GM23338 (cell line): Measurements from ENCODE around the gene PROZ. TPM values are rescaled to one million over a fixed set of nuclear protein-coding genes. Genes with fewer than 3 reads are reported as not detected.

Experiments
- ATAC-seq: fragments of 200-7000 bp; cut with Tn5 transposase; 3 replicates; pipeline ENCODE4 v1.9.1; 2020
- DNase-seq: peaks from one replicate; pipeline ENCODE4 v3.0.0-alpha.2; 2015; ENCODE audit warnings: low spot score
- H2AFZ ChIP-seq: fragments of 200-600 bp; sonication (generic); 2 replicates; pipeline ENCODE4 v1.8.0; 2016; ENCODE audit warnings: antibody characterized with exemption, mild to moderate bottlenecking, moderate library complexity
- H3F3A ChIP-seq: fragments of 200-600 bp; sonication (generic); replicated peaks from 2 replicates; pipeline ENCODE4 v1.8.0; 2017; ENCODE audit warnings: antibody characterized with exemption, mixed run types, low read depth
- H3K27ac ChIP-seq: fragments of 200-600 bp; sonication (generic); 2 replicates; pipeline ENCODE4 v1.6.1; 2016; ENCODE audit warnings: low read depth
- H3K27me3 ChIP-seq: fragments of 200-600 bp; sonication (generic); 2 replicates; pipeline ENCODE4 v1.8.0; 2016; ENCODE audit warnings: mild to moderate bottlenecking, mixed run types, moderate library complexity; ENCODE audit not compliant: insufficient read depth
- H3K36me3 ChIP-seq: fragments of 200-600 bp; sonication (generic); 2 replicates; pipeline ENCODE4 v1.8.0; 2016; ENCODE audit warnings: mild to moderate bottlenecking; ENCODE audit not compliant: insufficient read depth
- H3K4me1 ChIP-seq: fragments of 200-600 bp; sonication (generic); 2 replicates; pipeline ENCODE4 v1.8.0; 2016; ENCODE audit warnings: mild to moderate bottlenecking, moderate library complexity; ENCODE audit not compliant: insufficient read depth
- H3K4me2 ChIP-seq: fragments of 200-600 bp; sonication (generic); 2 replicates; pipeline ENCODE4 v1.7.1; 2017; ENCODE audit warnings: mixed run types
- H3K4me3 ChIP-seq: fragments of 200-600 bp; sonication (generic); 2 replicates; pipeline ENCODE4 v1.6.1; 2016; ENCODE audit warnings: mixed run types
- H3K79me2 ChIP-seq: fragments of 200-600 bp; sonication (generic); replicated peaks from 2 replicates; pipeline ENCODE4 v1.8.0; 2017; ENCODE audit warnings: mild to moderate bottlenecking; ENCODE audit not compliant: insufficient read depth
- H3K9me2 ChIP-seq: fragments of 200-600 bp; sonication (generic); 2 replicates; pipeline ENCODE4 v1.8.0; 2017; ENCODE audit not compliant: insufficient read depth
- H4K20me1 ChIP-seq: fragments of 200-600 bp; sonication (generic); replicated peaks from 2 replicates; pipeline ENCODE4 v1.8.0; 2017; ENCODE audit warnings: mild to moderate bottlenecking; ENCODE audit not compliant: insufficient read depth
- H3K27ac Mint-ChIP-seq: 2 replicates; pipeline ENCODE4 v1.8.0; 2020; ENCODE audit warnings: inconsistent platforms, mild to moderate bottlenecking, moderate library complexity, mixed read lengths
- H3K27me3 Mint-ChIP-seq: 3 replicates; pipeline ENCODE4 v1.8.0; 2022; ENCODE audit warnings: low read depth, mild to moderate bottlenecking, moderate library complexity, mixed read lengths, inconsistent platforms; ENCODE audit not compliant: insufficient read depth, poor library complexity
- H3K36me3 Mint-ChIP-seq: 3 replicates; pipeline ENCODE4 v1.8.0; 2021; ENCODE audit warnings: low read depth, mild to moderate bottlenecking, inconsistent platforms, moderate library complexity, mixed read lengths
- H3K4me1 Mint-ChIP-seq: 3 replicates; pipeline ENCODE4 v1.8.0; 2020; ENCODE audit warnings: mild to moderate bottlenecking, inconsistent platforms, mixed read lengths
- H3K4me3 Mint-ChIP-seq: 3 replicates; pipeline ENCODE4 v1.8.0; 2021; ENCODE audit warnings: moderate library complexity, mild to moderate bottlenecking, inconsistent platforms, mixed read lengths
- H3K9me3 Mint-ChIP-seq: 3 replicates; pipeline ENCODE4 v1.8.0; 2020; ENCODE audit warnings: moderate library complexity, mild to moderate bottlenecking, inconsistent platforms, mixed read lengths
- CREB1 ChIP-seq: fragments of 250-450 bp; sonication (Bioruptor Pico); IDR thresholded peaks from 2 replicates; pipeline ENCODE4 v1.5.0; 2020; ENCODE audit warnings: low read depth, mild to moderate bottlenecking, moderate library complexity
- EZH2phosphoT487 ChIP-seq: fragments of 200-600 bp; sonication (generic); IDR thresholded peaks from one replicate; pipeline ENCODE4 v1.8.1; 2018; ENCODE audit warnings: antibody characterized with exemption; ENCODE audit not compliant: unreplicated experiment
- JUNB ChIP-seq: IDR thresholded peaks from one replicate; pipeline ENCODE4 v1.6.1; 2016; ENCODE audit warnings: antibody characterized with exemption; ENCODE audit not compliant: unreplicated experiment
- REST ChIP-seq: IDR thresholded peaks from one replicate; pipeline ENCODE4 v1.6.1; 2018; ENCODE audit warnings: antibody characterized with exemption; ENCODE audit not compliant: unreplicated experiment
- STAT1 ChIP-seq: IDR thresholded peaks from one replicate; pipeline ENCODE4 v1.6.1; 2016; ENCODE audit warnings: antibody characterized with exemption; ENCODE audit not compliant: unreplicated experiment
- ZNF114 ChIP-seq: fragments of 250-450 bp; sonication (Bioruptor Pico); IDR thresholded peaks from 2 replicates; pipeline ENCODE4 v1.5.0; 2020; ENCODE audit warnings: mild to moderate bottlenecking, moderate library complexity
- ZNF331 ChIP-seq: fragments of 250-450 bp; sonication (Bioruptor Pico); IDR thresholded peaks from 2 replicates; pipeline ENCODE4 v1.5.0; 2020; ENCODE audit warnings: low read depth, mild to moderate bottlenecking, moderate library complexity
- polyA plus RNA-seq: library from polyadenylated mRNA; unstranded; fragments of >200 nt; fragmentation: Nextera tagmentation; extraction: Ambion mirVana; gene quantifications from 2 replicates; pipeline ENCODE4 v1.2.1, GENCODE V29; 2016
- total RNA-seq: library from RNA; depleted of rRNA; stranded (reverse); fragments of >200 nt; shearing (Covaris generic); gene quantifications from 2 replicates; pipeline ENCODE4 v1.2.3, GENCODE V29; 2014
- TF ChIP-seq, protein P1 (sequence below), 2 experiments: fragments of 200-600 bp in 1 of 2; sonication (generic) in 1 of 2; conservative IDR thresholded peaks; 2 replicates each; pipeline versions ENCODE4 v1.5.1 to v1.6.1; 2016 to 2017; ENCODE audit warnings: antibody characterized with exemption in 2 of 2, low read depth in 2 of 2, mild to moderate bottlenecking in 2 of 2, moderate library complexity in 1 of 2
- TF ChIP-seq, protein P2 (sequence below): IDR thresholded peaks from 2 replicates; pipeline ENCODE4 v1.6.1; 2016; ENCODE audit warnings: antibody characterized with exemption
- TF ChIP-seq, protein P3 (sequence below): fragments of 250-450 bp; sonication (Bioruptor Pico); IDR thresholded peaks from 2 replicates; pipeline ENCODE4 v1.5.0; 2020; ENCODE audit warnings: mild to moderate bottlenecking, moderate library complexity

The PROZ gene
- total and polyA plus RNA-seq, 2 experiments from 2014 or later: 0.53 TPM; not detected in 1

- TF ChIP-seq, protein P1, sequence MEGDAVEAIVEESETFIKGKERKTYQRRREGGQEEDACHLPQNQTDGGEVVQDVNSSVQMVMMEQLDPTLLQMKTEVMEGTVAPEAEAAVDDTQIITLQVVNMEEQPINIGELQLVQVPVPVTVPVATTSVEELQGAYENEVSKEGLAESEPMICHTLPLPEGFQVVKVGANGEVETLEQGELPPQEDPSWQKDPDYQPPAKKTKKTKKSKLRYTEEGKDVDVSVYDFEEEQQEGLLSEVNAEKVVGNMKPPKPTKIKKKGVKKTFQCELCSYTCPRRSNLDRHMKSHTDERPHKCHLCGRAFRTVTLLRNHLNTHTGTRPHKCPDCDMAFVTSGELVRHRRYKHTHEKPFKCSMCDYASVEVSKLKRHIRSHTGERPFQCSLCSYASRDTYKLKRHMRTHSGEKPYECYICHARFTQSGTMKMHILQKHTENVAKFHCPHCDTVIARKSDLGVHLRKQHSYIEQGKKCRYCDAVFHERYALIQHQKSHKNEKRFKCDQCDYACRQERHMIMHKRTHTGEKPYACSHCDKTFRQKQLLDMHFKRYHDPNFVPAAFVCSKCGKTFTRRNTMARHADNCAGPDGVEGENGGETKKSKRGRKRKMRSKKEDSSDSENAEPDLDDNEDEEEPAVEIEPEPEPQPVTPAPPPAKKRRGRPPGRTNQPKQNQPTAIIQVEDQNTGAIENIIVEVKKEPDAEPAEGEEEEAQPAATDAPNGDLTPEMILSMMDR (conservative IDR thresholded peaks at IDR 0.05; ENCODE audit: low read depth in 2 of 2): no peak
- TF ChIP-seq CREB1 (CRISPR knock-in tag): no peak
- TF ChIP-seq REST: no peak
- no peak for TF ChIP-seq ZNF331 (CRISPR knock-in tag)
- no peak for TF ChIP-seq JUNB
- TF ChIP-seq, protein P2, sequence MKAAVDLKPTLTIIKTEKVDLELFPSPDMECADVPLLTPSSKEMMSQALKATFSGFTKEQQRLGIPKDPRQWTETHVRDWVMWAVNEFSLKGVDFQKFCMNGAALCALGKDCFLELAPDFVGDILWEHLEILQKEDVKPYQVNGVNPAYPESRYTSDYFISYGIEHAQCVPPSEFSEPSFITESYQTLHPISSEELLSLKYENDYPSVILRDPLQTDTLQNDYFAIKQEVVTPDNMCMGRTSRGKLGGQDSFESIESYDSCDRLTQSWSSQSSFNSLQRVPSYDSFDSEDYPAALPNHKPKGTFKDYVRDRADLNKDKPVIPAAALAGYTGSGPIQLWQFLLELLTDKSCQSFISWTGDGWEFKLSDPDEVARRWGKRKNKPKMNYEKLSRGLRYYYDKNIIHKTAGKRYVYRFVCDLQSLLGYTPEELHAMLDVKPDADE: no peak
- TF ChIP-seq STAT1: no peak
Observed at GRCh38 chr13:113171250-113172125, 13.0 kb downstream of the PROZ start (continued).

- Mint-ChIP-seq H3K4me1 (peaks cover 2% of the 10 kb centered on the region; the same call in 2 of the 3 replicates), H3K27me3 (peaks cover 6% of the 10 kb centered on the region), H3K4me3 (no peak overlapping the region), H3K36me3 (peaks cover 50% of the 10 kb centered on the region), H3K27ac (no peak overlapping the region), H3K9me3 (no peaks in the 10 kb centered on the region)
- Histone ChIP-seq H3K79me2 (no peaks in the 10 kb centered on the region), H4K20me1 (no peaks in the 10 kb centered on the region; the same call in none of the 2 replicates), H3K4me2 (no peak overlapping the region), H2AFZ (no peak overlapping the region), H3K27ac (no peak overlapping the region), H3K9me2 (no peaks in the 10 kb centered on the region), H3F3A (no peaks in the 10 kb centered on the region), H3K36me3 (peaks cover 4% of the 10 kb centered on the region; the same call in 1 of the 2 replicates), H3K27me3 (no peaks in the 10 kb centered on the region), H3K4me3 (no peak overlapping the region), H3K4me1 (no peaks in the 10 kb centered on the region)
- no peak for ATAC-seq
- DNase-seq: no peak
- TF ChIP-seq STAT1 (no peak), JUNB (no peak), ZNF331 (CRISPR knock-in tag) (no peak), ZNF114 (CRISPR knock-in tag) (no peak), EZH2phosphoT487 (no peak)
- TF ChIP-seq, protein P3, sequence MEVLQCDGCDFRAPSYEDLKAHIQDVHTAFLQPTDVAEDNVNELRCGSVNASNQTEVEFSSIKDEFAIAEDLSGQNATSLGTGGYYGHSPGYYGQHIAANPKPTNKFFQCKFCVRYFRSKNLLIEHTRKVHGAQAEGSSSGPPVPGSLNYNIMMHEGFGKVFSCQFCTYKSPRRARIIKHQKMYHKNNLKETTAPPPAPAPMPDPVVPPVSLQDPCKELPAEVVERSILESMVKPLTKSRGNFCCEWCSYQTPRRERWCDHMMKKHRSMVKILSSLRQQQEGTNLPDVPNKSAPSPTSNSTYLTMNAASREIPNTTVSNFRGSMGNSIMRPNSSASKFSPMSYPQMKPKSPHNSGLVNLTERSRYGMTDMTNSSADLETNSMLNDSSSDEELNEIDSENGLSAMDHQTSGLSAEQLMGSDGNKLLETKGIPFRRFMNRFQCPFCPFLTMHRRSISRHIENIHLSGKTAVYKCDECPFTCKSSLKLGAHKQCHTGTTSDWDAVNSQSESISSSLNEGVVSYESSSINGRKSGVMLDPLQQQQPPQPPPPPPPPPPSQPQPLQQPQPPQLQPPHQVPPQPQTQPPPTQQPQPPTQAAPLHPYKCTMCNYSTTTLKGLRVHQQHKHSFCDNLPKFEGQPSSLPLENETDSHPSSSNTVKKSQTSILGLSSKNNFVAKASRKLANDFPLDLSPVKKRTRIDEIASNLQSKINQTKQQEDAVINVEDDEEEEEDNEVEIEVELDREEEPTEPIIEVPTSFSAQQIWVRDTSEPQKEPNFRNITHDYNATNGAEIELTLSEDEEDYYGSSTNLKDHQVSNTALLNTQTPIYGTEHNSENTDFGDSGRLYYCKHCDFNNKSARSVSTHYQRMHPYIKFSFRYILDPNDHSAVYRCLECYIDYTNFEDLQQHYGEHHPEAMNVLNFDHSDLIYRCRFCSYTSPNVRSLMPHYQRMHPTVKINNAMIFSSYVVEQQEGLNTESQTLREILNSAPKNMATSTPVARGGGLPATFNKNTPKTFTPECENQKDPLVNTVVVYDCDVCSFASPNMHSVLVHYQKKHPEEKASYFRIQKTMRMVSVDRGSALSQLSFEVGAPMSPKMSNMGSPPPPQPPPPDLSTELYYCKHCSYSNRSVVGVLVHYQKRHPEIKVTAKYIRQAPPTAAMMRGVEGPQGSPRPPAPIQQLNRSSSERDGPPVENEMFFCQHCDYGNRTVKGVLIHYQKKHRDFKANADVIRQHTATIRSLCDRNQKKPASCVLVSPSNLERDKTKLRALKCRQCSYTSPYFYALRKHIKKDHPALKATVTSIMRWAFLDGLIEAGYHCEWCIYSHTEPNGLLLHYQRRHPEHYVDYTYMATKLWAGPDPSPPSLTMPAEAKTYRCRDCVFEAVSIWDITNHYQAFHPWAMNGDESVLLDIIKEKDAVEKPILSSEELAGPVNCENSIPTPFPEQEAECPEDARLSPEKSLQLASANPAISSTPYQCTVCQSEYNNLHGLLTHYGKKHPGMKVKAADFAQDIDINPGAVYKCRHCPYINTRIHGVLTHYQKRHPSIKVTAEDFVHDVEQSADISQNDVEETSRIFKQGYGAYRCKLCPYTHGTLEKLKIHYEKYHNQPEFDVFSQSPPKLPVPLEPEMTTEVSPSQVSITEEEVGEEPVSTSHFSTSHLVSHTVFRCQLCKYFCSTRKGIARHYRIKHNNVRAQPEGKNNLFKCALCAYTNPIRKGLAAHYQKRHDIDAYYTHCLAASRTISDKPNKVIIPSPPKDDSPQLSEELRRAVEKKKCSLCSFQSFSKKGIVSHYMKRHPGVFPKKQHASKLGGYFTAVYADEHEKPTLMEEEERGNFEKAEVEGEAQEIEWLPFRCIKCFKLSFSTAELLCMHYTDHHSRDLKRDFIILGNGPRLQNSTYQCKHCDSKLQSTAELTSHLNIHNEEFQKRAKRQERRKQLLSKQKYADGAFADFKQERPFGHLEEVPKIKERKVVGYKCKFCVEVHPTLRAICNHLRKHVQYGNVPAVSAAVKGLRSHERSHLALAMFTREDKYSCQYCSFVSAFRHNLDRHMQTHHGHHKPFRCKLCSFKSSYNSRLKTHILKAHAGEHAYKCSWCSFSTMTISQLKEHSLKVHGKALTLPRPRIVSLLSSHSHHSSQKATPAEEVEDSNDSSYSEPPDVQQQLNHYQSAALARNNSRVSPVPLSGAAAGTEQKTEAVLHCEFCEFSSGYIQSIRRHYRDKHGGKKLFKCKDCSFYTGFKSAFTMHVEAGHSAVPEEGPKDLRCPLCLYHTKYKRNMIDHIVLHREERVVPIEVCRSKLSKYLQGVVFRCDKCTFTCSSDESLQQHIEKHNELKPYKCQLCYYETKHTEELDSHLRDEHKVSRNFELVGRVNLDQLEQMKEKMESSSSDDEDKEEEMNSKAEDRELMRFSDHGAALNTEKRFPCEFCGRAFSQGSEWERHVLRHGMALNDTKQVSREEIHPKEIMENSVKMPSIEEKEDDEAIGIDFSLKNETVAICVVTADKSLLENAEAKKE: no peak
Observed at GRCh38 chr13:113172419-113172926, 14.0 kb downstream of the PROZ start.
